ENCODE results near the gene MARK3. TPM values are rescaled to one million over a fixed set of nuclear protein-coding genes. Genes with fewer than 3 reads are reported as not detected.

Gene MARK3
- total RNA-seq, 4 donors from 2014 or later: 61.3 to 98.0 (median 78.8) TPM

DNA sequence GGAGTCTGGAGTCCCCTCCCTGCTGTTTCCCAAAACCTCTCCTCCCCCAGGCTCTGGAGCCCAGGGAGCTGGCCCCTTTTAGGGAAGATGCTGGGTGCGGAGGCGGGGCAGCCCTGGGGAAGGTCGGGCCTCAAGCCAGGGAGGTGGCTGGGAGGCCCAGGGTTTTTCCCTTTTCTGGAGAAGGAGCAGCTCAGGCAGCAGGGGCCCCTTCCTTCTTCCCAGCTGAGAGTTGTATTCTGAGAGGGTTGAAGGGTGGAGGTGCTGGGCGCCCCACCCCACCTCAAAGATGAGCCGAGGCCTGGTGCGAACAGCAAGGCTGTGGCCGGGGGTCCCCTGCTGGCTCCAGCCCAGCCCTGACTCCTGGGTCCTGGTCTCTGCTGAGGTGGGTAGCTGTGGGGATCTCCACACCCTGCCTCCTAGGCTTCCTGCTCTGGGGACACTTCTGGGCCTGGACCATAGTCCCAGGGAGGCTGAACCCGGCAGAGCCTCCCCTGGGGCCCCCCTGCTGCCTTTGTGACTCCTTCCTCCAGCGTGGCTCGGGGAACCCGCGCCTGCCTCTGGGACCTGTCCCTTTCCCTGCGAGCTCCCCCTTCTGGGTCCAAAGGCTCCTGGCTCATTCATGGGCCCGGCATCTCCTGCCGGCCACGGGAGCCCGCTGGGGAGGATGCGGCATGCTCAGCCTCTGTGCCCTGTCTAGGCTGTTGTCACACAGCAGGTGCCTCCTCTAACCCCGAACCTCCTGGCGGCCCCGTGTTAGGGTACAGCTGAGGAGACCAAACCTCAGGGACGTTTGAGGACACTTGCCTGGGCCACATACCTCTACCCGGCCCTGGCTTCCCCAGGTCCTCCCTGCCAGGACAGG lies 148.2 kb downstream of the MARK3 start:
- no peak for DNase-seq
- intact Hi-C loops (cut with DNase I; ENCODE audit: low total_unique reads): no loop called here

DNA sequence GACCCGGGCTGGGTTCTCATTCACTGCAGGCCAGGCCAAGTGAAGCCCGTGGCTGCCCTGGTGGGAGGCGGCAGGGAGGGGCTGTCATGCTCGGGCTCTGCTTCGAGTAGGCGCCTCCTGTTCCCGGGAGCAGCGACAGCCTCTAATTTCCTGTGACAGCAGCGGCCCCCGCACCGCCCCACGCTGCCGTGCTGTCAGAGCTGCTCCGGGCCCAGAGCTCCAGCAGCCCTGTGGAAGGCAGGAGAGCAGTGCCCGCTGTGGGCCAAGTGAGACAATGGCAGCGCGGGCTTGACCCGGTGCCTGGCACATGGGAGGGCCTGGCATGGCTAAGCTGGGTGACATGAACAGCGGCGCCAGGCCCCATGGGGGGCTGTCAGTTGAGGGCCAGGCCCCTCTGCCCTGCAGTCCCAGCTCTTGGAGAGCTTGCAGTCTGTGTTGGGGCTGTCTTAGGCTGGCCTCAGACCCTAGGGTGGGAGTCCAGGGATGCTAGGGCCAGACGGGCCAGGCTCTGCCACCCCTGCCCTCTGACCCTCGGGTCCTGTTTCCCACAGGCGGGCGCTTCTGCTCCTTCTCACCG lies 148.9 kb downstream of the MARK3 start:
- TF ChIP-seq, protein P1, sequence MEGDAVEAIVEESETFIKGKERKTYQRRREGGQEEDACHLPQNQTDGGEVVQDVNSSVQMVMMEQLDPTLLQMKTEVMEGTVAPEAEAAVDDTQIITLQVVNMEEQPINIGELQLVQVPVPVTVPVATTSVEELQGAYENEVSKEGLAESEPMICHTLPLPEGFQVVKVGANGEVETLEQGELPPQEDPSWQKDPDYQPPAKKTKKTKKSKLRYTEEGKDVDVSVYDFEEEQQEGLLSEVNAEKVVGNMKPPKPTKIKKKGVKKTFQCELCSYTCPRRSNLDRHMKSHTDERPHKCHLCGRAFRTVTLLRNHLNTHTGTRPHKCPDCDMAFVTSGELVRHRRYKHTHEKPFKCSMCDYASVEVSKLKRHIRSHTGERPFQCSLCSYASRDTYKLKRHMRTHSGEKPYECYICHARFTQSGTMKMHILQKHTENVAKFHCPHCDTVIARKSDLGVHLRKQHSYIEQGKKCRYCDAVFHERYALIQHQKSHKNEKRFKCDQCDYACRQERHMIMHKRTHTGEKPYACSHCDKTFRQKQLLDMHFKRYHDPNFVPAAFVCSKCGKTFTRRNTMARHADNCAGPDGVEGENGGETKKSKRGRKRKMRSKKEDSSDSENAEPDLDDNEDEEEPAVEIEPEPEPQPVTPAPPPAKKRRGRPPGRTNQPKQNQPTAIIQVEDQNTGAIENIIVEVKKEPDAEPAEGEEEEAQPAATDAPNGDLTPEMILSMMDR (IDR thresholded peaks at IDR 0.05): no peak
- no peak for TF ChIP-seq EP300 (IDR thresholded peaks at IDR 0.05; ENCODE audit: low read depth)
- TF ChIP-seq POLR2AphosphoS5 (IDR thresholded peaks at IDR 0.05): no peak
- no peak for TF ChIP-seq POLR2A (IDR thresholded peaks at IDR 0.05)
- in situ Hi-C loops (cut with MboI; ENCODE audit: low pct_ligation_motif_present in 1 of 4, low pct_unique_long_range_greater_than_20kb in 1 of 4, low sequenced_read_pairs in 3 of 4) (no loop called here), intact Hi-C loops (cut with DNase I; ENCODE audit: low total_unique reads) (no loop called here)
- 85% methylated on average over 23 of the region's 25 CpGs; no CpG with 5 or more reads in 1 of the 2 donors for WGBS, 2 donors (ENCODE audit: low coverage in 1 of 2)
- Histone ChIP-seq H3K27me3 (no peaks in the 10 kb centered on the region), H3K4me3 (no peak overlapping the region), H3K36me3 (no peaks in the 10 kb centered on the region), H3K4me1 (peaks cover 24 to 63% (median 42%) of the 10 kb centered on the region in 4 donors), H3K9me3 (no peaks in the 10 kb centered on the region), H3K27ac (peak overlapping the region; percentile 66 to 94 (median 86))
- DNase-seq: no peak

More for the DNA sequence above, 148.2 kb downstream of the MARK3 start:
- H3K9me3 ChIP-seq: no peaks in the 10 kb centered on the region
- peak overlapping the region; percentile 66 to 94 (median 86) for H3K27ac ChIP-seq
- no peaks in the 10 kb centered on the region for H3K27me3 ChIP-seq
- in situ Hi-C loops (cut with MboI; ENCODE audit: low pct_ligation_motif_present in 1 of 4, low pct_unique_long_range_greater_than_20kb in 1 of 4, low sequenced_read_pairs in 3 of 4): no loop called here
- H3K4me3 ChIP-seq: peak overlapping the region in 1 of 4 donors; percentile 11
- WGBS, 2 donors (ENCODE audit: low coverage in 1 of 2): 71% methylated on average over 21 of the region's 23 CpGs; no CpG with 5 or more reads in 1 of the 2 donors
- H3K36me3 ChIP-seq: no peaks in the 10 kb centered on the region
- TF ChIP-seq, protein P1 (IDR thresholded peaks at IDR 0.05): no peak
- TF ChIP-seq POLR2A (IDR thresholded peaks at IDR 0.05): no peak
- no peak for TF ChIP-seq POLR2AphosphoS5 (IDR thresholded peaks at IDR 0.05)
- no peak for TF ChIP-seq EP300 (IDR thresholded peaks at IDR 0.05; ENCODE audit: low read depth)
- H3K4me1 ChIP-seq: peaks cover 21 to 60% (median 39%) of the 10 kb centered on the region in 4 donors

DNA sequence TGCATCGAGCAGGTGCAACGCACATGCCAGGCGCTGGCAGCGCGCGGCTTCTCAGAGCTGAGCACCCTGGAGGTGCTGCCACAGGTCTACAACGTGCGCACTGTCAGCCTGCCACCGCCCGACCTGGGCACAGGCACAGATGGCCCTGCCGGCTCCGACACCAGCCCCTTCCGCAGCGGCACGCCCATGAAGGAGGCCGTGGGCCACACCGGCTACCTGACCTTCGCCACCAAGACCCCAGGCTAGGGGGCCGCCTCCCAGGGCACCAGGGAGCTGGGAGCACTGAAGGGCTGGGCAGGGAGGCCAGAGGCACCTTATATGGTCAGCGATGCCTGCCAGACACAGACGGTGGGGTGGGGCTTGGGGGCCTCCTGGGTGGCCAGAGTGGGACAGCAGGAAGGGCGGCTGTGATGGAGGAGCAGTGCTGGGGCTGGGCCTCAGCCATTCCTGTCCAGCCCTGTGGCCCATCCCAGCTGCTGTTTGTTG lies 149.4 kb downstream of the MARK3 start:
- Histone ChIP-seq H3K27ac (peak overlapping the region; percentile 66 to 94 (median 86)), H3K9me3 (no peaks in the 10 kb centered on the region), H3K4me3 (no peak overlapping the region), H3K4me1 (peaks cover 27 to 64% (median 45%) of the 10 kb centered on the region in 4 donors), H3K27me3 (no peaks in the 10 kb centered on the region), H3K36me3 (no peaks in the 10 kb centered on the region)
- 88% methylated on average over 10 of the region's 22 CpGs; no CpG with 5 or more reads in 1 of the 2 donors for WGBS, 2 donors (ENCODE audit: low coverage in 1 of 2)
- TF ChIP-seq POLR2AphosphoS5 (IDR thresholded peaks at IDR 0.05) (no peak), POLR2A (IDR thresholded peaks at IDR 0.05) (no peak), EP300 (IDR thresholded peaks at IDR 0.05; ENCODE audit: low read depth) (no peak)
- TF ChIP-seq, protein P1 (IDR thresholded peaks at IDR 0.05): no peak
- in situ Hi-C loops (cut with MboI; ENCODE audit: low pct_ligation_motif_present in 1 of 4, low pct_unique_long_range_greater_than_20kb in 1 of 4, low sequenced_read_pairs in 3 of 4): no loop called here
- intact Hi-C loops (cut with DNase I; ENCODE audit: low total_unique reads): no loop called here
- no peak for DNase-seq
